MCF 10A (cell line): ENCODE measurements around the gene GIMAP5. TPM values are rescaled to one million over a fixed set of nuclear protein-coding genes. Genes with fewer than 3 reads are reported as not detected.

ENCODE experiments used
- BruUV-seq: library from RNA; stranded (reverse); fragments of 400-500 nt; replicated peaks from 2 replicates; lab custom pipeline; 2021; lab: Mats Ljungman, UMichigan
- CTCF ChIA-PET: fragments of 300-600 bp; sonication (Branson Sonifier 250); formaldehyde crosslinking; extraction: SDS; loops from one replicate; lab custom pipeline; 2021; ENCODE audit warnings: antibody characterized with exemption, inconsistent platforms; lab: Yijun Ruan, JAX
- POLR2A ChIA-PET: fragments of 300-600, 350-650 bp; sonication (Branson Sonifier 250); formaldehyde crosslinking; extraction: SDS; loops from one replicate; lab custom pipeline; 2020; ENCODE audit warnings: antibody characterized with exemption, inconsistent platforms; lab: Yijun Ruan, JAX
- DNase-seq: peaks from one replicate; pipeline ENCODE4 v3.0.0-alpha.2; 2018; ENCODE audit not compliant: unreplicated experiment
- H3K27ac Mint-ChIP-seq: one replicate; pipeline ENCODE4 v1.8.0; 2022; ENCODE audit warnings: mild to moderate bottlenecking, low read depth, mixed read lengths; ENCODE audit not compliant: unreplicated experiment
- H3K27me3 Mint-ChIP-seq: one replicate; pipeline ENCODE4 v1.8.0; 2022; ENCODE audit warnings: mixed read lengths; ENCODE audit not compliant: insufficient read depth, unreplicated experiment
- H3K36me3 Mint-ChIP-seq: one replicate; pipeline ENCODE4 v1.8.0; 2022; ENCODE audit warnings: mild to moderate bottlenecking, moderate library complexity, mixed read lengths; ENCODE audit not compliant: insufficient read depth, unreplicated experiment
- H3K4me1 Mint-ChIP-seq: one replicate; pipeline ENCODE4 v1.8.0; 2022; ENCODE audit warnings: mixed read lengths; ENCODE audit not compliant: insufficient read depth, unreplicated experiment
- H3K4me3 Mint-ChIP-seq: one replicate; pipeline ENCODE4 v1.8.0; 2022; ENCODE audit warnings: mild to moderate bottlenecking, moderate library complexity, mixed read lengths; ENCODE audit not compliant: unreplicated experiment
- H3K9me3 Mint-ChIP-seq: one replicate; pipeline ENCODE4 v1.8.0; 2022; ENCODE audit warnings: mixed read lengths; ENCODE audit not compliant: unreplicated experiment
- CTCF ChIP-seq: fragments of 200-600 bp; IDR thresholded peaks from one replicate; pipeline ENCODE4 v1.8.0; 2022; ENCODE audit warnings: antibody characterized with exemption, mild to moderate bottlenecking; ENCODE audit not compliant: unreplicated experiment
- intact Hi-C: fragments of 100-400 bp; cut with micrococcal nuclease; formaldehyde crosslinking; loops from 2 replicates; pipeline ENCODE4 v1.14.1; 2022
- total RNA-seq: library from RNA; stranded (reverse); gene quantifications from 2 replicates; pipeline ENCODE4 v1.2.3, GENCODE V29; 2022

Gene GIMAP5
- total RNA-seq, 1 experiment from 2014 or later: not detected

- Mint-ChIP-seq H3K27me3 (no peaks in the 10 kb centered on the region), H3K9me3 (no peaks in the 10 kb centered on the region), H3K27ac (no peak overlapping the region), H3K4me3 (no peak overlapping the region), H3K4me1 (no peaks in the 10 kb centered on the region), H3K36me3 (no peaks in the 10 kb centered on the region)
- BruUV-seq: no TSS peak
- ChIA-PET CTCF (interaction anchor here (0.5 to 2.9 kb wide), 7 partner anchors 10 to 437 kb away, joined by 3 to 32 read pairs (median 3); no protein-coding TSS in a partner anchor), POLR2A (interaction anchor here (0.7 kb wide), 1 partner anchor 885 kb away, joined by 3 read pairs; no protein-coding TSS in a partner anchor)
- DNase-seq: no peak
- intact Hi-C loops: loop anchor here (10.0 kb wide), 1 partner anchor 470 kb away; no protein-coding TSS in a partner anchor
- no peak for TF ChIP-seq CTCF
Measured at GRCh38 chr7:150754951-150755350, 17.7 kb downstream of the GIMAP5 start.

- Mint-ChIP-seq H3K9me3 (no peaks in the 10 kb centered on the region), H3K4me1 (no peaks in the 10 kb centered on the region), H3K27ac (no peak overlapping the region), H3K4me3 (no peak overlapping the region), H3K36me3 (no peaks in the 10 kb centered on the region), H3K27me3 (no peaks in the 10 kb centered on the region)
- CTCF ChIA-PET: interaction anchor here (0.5 to 2.9 kb wide), 10 partner anchors 10 to 438 kb away, joined by 3 to 32 read pairs (median 3); no protein-coding TSS in a partner anchor
- intact Hi-C loops: loop anchor here (10.0 kb wide), 1 partner anchor 471 kb away; no protein-coding TSS in a partner anchor
- DNase-seq: no peak
- BruUV-seq: no TSS peak
- POLR2A ChIA-PET: interaction anchor here (0.6 to 0.7 kb wide), 2 partner anchors 51 to 886 kb away, joined by 3 to 5 read pairs; no protein-coding TSS in a partner anchor
- TF ChIP-seq CTCF: no peak
Measured at GRCh38 chr7:150755473-150756099, 18.4 kb downstream of the GIMAP5 start.

GRCh38 chr7:150756166-150756565 lies 18.9 kb downstream of the GIMAP5 start:
- Mint-ChIP-seq H3K9me3 (no peaks in the 10 kb centered on the region), H3K36me3 (no peaks in the 10 kb centered on the region), H3K4me1 (no peaks in the 10 kb centered on the region), H3K27me3 (no peaks in the 10 kb centered on the region), H3K27ac (no peak overlapping the region), H3K4me3 (no peak overlapping the region)
- DNase-seq: no peak
- CTCF ChIA-PET: interaction anchor here (0.8 to 2.9 kb wide), 6 partner anchors 11 to 401 kb away, joined by 3 to 32 read pairs (median 4); no protein-coding TSS in a partner anchor
- POLR2A ChIA-PET: interaction anchor here (0.6 kb wide), 1 partner anchor 51 kb away, joined by 5 read pairs; no protein-coding TSS in a partner anchor
- intact Hi-C loops: loop anchor here (10.0 kb wide), 1 partner anchor 471 kb away; no protein-coding TSS in a partner anchor
- BruUV-seq: no TSS peak
- no peak for TF ChIP-seq CTCF

GRCh38 chr7:150756858-150757257 lies 19.6 kb downstream of the GIMAP5 start:
- no peaks in the 10 kb centered on the region for H3K27me3 Mint-ChIP-seq
- H3K4me3 Mint-ChIP-seq: no peak overlapping the region
- no peaks in the 10 kb centered on the region for H3K36me3 Mint-ChIP-seq
- DNase-seq: peak; percentile 46
- H3K4me1 Mint-ChIP-seq: no peaks in the 10 kb centered on the region
- BruUV-seq: no TSS peak
- ChIA-PET POLR2A (interaction anchor here (0.7 kb wide), 1 partner anchor 140 kb away, joined by 3 read pairs; no protein-coding TSS in a partner anchor), CTCF (interaction anchor here (0.6 to 2.9 kb wide), 4 partner anchors 292 to 400 kb away, joined by 3 to 32 read pairs (median 3); no protein-coding TSS in a partner anchor)
- TF ChIP-seq CTCF: peak; percentile 35
- intact Hi-C loops: loop anchor here (1.0 to 10.0 kb wide), 2 partner anchors 309 to 472 kb away; no protein-coding TSS in a partner anchor
- H3K9me3 Mint-ChIP-seq: no peaks in the 10 kb centered on the region
- H3K27ac Mint-ChIP-seq: no peak overlapping the region
